ENCODE data around the gene OMA1.
"Not testable (repeated sequence)": the region's sequence is repeated elsewhere in the genome, so short reads cannot be mapped to it uniquely, and the experiment has no call there.

The OMA1 gene

GRCh38 chr1:58546520-58547308, at the start of gene OMA1:
Gene OMA1 (minus strand): TSS chr1:58546726. CDS start chr1:58539294, 7,432 bp downstream.
- DNase-seq (ENCODE audit: low read depth in 2 of 2), result peak; percentile 95 to 98

GRCh38 chr1:58594546-58594945, 48.0 kb upstream of the OMA1 start:
- DNase-seq (ENCODE audit: low read depth in 2 of 2), result no peak

- DNase-seq (ENCODE audit: low read depth in 2 of 2), result no peak
Observed at GRCh38 chr1:58592522-58593134, 46.1 kb upstream of the OMA1 start.

- DNase-seq (ENCODE audit: low read depth in 2 of 2), result no peak
Observed at GRCh38 chr1:58591806-58592205, 45.3 kb upstream of the OMA1 start.

- no peak for DNase-seq (ENCODE audit: low read depth in 2 of 2)
Observed at GRCh38 chr1:58590019-58590418, 43.5 kb upstream of the OMA1 start.

- no peak for DNase-seq (ENCODE audit: low read depth in 2 of 2)
Observed at GRCh38 chr1:58588396-58588795, 41.9 kb upstream of the OMA1 start.

- no peak for DNase-seq (ENCODE audit: low read depth in 2 of 2)
Observed at GRCh38 chr1:58587667-58588066, 41.1 kb upstream of the OMA1 start.

GRCh38 chr1:58586271-58586670, 39.7 kb upstream of the OMA1 start:
- DNase-seq (ENCODE audit: low read depth in 2 of 2), result no peak

- no peak for DNase-seq (ENCODE audit: low read depth in 2 of 2)
Observed at GRCh38 chr1:58585581-58586151, 39.1 kb upstream of the OMA1 start.

- no peak for DNase-seq (ENCODE audit: low read depth in 2 of 2)
Observed at GRCh38 chr1:58585166-58585565, 38.6 kb upstream of the OMA1 start.

GRCh38 chr1:58584082-58584895, 37.8 kb upstream of the OMA1 start:
- DNase-seq (ENCODE audit: low read depth in 2 of 2), result no peak

GRCh38 chr1:58583496-58583895, 37.0 kb upstream of the OMA1 start:
- no peak for DNase-seq (ENCODE audit: low read depth in 2 of 2)

- not testable (repeated sequence) for DNase-seq (ENCODE audit: low read depth in 2 of 2)
Observed at GRCh38 chr1:58582143-58582542, 35.6 kb upstream of the OMA1 start.

GRCh38 chr1:58581641-58582040, 35.1 kb upstream of the OMA1 start:
- DNase-seq (ENCODE audit: low read depth in 2 of 2), result no peak

GRCh38 chr1:58580186-58580585, 33.7 kb upstream of the OMA1 start:
- DNase-seq (ENCODE audit: low read depth in 2 of 2), result no peak

- DNase-seq (ENCODE audit: low read depth in 2 of 2), result no peak
Observed at GRCh38 chr1:58577654-58578030, 31.1 kb upstream of the OMA1 start.

GRCh38 chr1:58576727-58577653, 30.5 kb upstream of the OMA1 start, which contains the start of gene TACSTD2:
Gene TACSTD2 (minus strand): TSS chr1:58577252. CDS start chr1:58577156, 96 bp downstream.
- DNase-seq (ENCODE audit: low read depth in 2 of 2), result no peak

- no peak for DNase-seq (ENCODE audit: low read depth in 2 of 2)
Observed at GRCh38 chr1:58576325-58576726, 29.8 kb upstream of the OMA1 start.

- no peak for DNase-seq (ENCODE audit: low read depth in 2 of 2)
Observed at GRCh38 chr1:58575551-58576324, 29.2 kb upstream of the OMA1 start.

GRCh38 chr1:58574816-58575215, 28.3 kb upstream of the OMA1 start:
- no peak for DNase-seq (ENCODE audit: low read depth in 2 of 2)
